GM18519 (cell line): ENCODE results near the gene TGM5.
"Not testable (repeated sequence)": the region's sequence is repeated elsewhere in the genome, so short reads cannot be mapped to it uniquely, and the experiment has no call there.

ENCODE experiments used
- ATAC-seq: cut with Tn5 transposase; IDR thresholded peaks from one replicate; pipeline ENCODE4 v1.9.1; 2021; ENCODE audit warnings: mild to moderate bottlenecking, moderate library complexity; ENCODE audit not compliant: unreplicated experiment, low FRiP score

Gene TGM5

DNA sequence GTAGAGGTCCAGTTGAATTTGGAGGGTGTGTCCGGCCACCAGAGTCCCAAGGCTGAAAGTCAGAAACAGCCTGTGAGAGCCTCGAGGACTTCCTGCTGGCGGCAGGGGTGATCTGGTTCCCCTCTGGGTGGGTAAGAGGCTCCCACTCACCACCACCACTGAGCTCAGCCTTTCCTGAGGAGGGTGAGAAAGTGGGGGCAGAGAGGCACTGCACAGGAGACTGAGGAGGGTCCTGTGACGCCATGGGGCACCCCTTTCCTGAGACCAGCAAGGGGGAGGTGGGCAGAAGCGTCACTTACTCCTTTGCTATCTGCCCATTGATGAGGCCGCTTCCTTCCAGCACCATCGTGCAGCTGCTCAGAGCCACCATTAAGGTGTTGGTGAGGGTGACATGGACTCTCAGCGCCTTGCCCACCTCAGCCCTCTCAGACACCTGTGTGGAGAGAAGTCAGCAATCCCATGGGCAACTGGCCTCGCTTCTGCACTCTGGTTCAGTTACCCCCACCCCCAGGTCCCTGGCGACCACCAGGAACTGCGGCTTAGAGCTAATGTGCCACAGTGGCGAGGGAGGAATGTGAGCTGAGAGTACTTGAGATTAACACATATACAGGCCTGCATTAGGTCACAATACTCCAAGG is 10.0 kb upstream of the TGM5 start:
- no peak for ATAC-seq

DNA sequence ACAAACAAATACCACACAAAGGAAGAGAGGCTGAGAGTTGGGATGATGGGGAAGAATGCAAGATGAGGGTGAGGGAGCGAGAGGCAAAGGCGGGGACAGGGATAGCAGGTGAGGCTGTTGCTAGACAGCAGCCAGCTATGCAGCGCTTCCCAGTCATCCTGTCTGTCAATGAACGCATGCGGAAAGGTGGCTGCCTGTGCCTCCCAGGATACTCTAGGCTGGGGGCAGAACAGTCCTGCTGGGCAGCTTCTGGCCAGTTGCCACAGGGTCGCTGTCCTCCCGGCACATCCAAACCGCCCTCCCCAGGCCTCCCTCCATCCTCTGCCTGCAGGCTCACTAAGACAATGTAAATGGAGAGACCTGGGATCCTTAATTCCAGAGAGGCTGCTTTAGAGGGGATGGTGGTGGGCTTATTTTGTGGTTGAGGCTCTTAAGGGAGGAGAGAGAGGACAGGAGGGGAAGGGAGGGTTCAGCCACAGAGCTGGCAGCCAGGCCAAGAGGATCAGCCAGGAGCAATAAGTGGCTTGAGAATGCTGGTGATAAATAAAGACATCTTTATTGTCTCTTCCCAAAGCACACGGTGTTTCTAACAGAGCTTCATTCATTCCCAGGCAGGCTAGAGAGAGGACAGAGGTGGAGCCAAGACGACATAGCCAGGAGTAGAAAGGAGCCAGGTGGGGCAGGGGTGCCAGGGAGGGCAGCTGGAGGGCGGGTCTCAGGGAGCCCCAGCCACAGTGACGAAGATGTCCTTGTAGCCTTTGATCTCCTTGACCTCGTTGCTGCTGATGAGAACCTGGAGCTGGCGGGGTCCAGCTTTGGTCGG is 9.2 kb upstream of the TGM5 start:
- ATAC-seq: no peak

- ATAC-seq: no peak
Measured at GRCh38 chr15:43274136-43274535, 7.4 kb upstream of the TGM5 start.

DNA sequence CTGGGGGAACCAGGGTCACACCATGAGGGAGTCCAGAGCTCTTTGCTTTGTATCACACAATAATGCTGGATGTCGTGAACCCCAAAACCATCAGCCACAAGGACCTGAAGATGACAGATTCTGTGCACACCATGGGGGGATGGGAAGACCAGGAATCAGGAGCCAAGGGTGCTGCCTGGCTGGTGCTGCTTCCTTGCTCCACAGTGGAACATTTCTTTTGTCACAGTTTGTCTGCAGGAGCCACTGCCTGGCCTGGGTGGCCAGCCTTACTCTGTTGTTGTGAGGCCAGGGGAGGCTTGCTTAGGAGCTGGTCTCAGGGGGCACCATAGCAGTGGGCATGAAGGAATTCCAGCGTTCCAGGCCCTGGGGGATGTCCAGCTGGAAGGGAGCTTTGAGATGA is 6.5 kb upstream of the TGM5 start:
- no peak for ATAC-seq

DNA sequence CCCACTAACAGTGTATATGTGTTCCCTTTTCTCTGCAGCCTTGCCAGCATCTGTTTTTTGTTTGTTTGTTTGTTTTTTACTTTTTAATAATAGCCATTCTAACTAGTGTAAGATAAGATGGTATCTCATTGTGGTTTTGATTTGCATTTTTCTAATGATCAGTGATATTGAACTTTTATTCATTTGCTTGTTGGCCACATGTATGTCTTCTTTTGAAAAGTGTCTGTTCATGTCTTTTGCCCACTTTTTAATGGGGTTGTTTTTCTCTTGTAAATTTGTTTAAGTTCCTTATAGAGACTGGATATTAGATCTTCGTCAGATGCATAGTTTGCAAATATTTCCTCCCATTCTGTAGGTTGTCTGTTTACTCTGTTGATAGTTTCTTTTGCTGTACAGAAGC is 5.2 kb upstream of the TGM5 start:
- not testable (repeated sequence) for ATAC-seq

GRCh38 chr15:43270676-43271306 is 4.1 kb upstream of the TGM5 start:
- ATAC-seq: no peak

GRCh38 chr15:43270113-43270665 is 3.5 kb upstream of the TGM5 start:
- ATAC-seq: no peak

DNA sequence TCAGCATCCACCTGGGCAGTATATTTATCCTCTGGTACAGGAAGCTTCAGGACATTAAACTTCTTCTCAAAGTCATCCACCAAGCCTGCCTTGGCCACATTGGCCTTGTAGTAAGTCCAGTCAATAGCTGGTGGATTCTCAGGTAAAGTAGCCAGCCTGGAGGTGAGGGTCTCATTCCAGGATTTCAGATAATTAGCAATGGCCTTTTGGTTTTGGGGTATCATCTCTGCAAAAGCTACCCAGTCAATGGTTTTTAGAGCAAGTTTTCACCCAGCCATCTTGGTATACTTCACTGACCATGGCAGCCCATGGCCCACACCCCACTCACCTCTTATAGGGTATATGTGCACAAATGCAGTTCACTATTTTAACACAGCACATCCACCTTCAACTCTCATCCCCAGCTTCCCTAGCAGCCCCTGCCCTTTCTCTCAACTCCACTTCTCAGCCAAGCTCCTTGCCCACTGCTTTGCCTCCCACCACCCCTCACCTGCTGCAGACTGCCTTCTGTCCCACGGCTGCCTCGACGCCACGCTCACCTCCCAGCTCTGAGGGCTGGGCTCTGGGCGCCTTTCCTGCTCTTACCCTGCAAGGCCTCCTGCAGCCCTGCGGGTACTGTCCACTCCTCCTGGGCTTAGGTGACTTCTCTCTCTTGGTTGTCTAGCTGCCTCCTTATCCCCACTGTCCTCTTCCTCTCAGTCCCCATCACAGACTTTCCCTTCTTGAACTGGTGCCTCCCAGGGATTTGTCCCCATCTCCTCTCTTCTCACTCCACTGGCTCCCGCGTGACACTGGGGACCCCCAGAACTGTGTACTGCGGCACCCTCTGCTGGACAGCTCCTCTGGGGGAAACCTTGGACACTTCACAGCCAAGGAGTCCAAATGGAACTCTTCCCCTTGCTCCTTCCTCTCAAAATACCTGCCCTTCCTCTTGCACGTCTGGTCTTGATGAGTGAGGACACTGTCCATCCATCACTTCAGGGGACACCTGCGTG is 1.7 kb upstream of the TGM5 start:
- no peak for ATAC-seq

GRCh38 chr15:43267439-43267838 is 711 bp upstream of the TGM5 start:
- no peak for ATAC-seq

- no peak for ATAC-seq
Measured at GRCh38 chr15:43266386-43266785, 342 bp downstream of the TGM5 start.

GRCh38 chr15:43260011-43260615 is 6.6 kb downstream of the TGM5 start:
- no peak for ATAC-seq

GRCh38 chr15:43258781-43259180 is 7.9 kb downstream of the TGM5 start:
- ATAC-seq: no peak

- ATAC-seq: no peak
Measured at GRCh38 chr15:43256341-43256740, 10.4 kb downstream of the TGM5 start.

DNA sequence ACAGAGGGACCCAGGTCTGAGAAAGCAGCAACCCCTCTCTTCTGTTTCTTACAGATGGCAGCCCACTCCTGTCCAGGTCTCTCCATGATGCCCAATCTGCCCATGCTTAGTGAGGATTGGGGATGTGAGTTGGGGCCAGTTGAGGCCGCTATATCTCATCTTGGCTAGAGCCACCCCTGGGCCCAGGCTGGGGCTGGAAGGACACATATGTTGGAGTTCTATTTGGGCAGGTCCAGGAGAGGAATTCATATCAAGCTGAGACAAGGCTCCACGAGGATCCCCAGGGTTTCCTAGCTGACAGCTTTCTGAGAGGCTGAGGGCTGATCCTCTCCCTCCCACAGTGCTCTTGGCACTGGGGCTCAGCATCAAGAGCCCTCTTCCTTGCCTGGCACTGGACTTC is 11.4 kb downstream of the TGM5 start:
- ATAC-seq: no peak

DNA sequence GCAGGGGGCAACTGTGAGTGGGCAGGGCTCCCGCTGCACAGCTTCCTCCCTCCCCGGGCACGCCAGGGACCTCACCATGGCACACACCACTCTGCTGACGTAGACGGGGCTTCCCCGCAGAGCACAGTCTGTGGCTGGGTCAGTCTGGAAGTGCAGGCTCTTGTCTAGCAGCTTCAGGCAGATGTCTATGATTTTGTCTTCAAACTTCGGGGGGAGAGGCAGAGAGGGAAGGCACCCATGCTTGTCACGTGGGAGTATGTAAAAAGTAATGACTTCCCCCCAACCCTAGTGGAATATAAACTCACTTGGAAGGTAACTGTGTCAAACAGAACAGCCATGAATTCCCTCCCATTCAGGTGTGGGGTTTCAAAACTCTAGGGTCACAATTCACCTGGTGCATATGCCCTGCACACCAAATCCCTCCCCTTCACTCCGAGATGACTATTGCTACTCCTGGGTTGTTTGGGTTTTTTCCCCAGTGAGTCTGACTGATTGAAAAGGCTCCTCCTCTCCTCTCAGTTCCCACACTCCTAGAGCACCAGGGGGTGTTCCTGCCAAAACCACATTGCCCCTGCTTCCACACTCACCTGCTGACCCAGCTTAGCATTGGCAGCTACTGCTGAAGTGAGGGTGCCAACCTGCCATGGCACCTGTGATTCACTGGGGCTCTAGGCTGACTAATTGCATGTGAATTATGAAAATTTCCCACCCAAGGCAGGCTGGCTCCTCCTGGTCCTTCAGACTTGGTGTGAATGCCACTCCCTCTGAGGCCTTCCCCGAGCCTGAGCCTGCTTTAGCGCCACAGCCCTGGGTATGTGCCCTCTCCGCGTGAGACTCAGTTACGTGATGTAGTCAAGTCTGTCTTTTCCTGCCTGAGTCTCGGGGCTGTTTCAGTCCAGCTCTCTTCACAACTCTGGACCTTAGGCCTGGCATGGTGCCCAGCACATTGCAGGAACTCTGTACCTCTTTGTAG is 13.0 kb downstream of the TGM5 start:
- no peak for ATAC-seq

DNA sequence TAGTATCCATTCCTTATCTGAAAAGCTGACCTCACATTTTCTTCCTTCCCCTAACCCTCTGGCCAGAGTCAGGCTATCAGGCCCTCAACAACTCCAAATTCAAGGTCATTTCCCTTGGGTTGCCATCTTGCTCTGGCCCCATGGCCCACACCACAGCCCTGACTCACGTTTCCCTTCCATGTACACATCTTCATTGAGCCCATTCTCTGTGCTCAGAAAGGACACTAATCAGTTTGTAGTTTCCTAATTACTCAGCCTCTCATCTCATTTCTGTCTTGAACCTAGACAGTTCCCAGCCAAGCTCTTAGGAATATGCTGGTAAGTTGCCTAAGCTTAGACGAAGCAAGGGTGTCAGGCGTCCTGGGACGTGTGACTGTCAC is 14.9 kb downstream of the TGM5 start:
- ATAC-seq: no peak

GRCh38 chr15:43251185-43251870 is 15.4 kb downstream of the TGM5 start:
- ATAC-seq: no peak

DNA sequence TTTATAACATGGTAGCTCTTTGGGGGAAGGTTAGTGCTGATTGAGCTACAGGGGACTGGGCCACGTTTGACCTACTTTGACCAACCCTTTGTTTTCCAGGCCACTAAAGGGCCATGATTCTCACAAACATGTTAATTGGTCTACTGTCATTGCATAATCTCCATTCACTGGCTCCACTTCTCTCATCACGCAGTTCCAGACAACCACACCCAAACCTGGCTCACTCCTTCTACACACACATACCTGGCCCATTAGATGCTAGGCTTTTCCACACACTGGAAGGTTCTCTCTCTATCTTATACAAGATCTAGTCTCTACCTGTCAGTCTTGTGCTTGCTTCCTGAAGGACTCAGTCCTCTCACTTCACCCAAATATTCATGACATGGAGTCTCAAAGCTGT is 15.9 kb downstream of the TGM5 start:
- ATAC-seq: no peak
